Spleen (tissue), 3 donors: ENCODE data around the gene WDR83.

Source experiments
- POLR2A ChIP-seq, 3 donors: fragments of 450-650 bp; IDR thresholded peaks; one replicate each; pipeline ENCODE4 v1.5.1; 2017; ENCODE audit warnings: antibody characterized with exemption in 3 of 3, mild to moderate bottlenecking in 1 of 3
- POLR2AphosphoS5 ChIP-seq, 3 donors: sonication (generic); formaldehyde crosslinking; IDR thresholded peaks; one replicate each; pipeline ENCODE4 v1.5.1; 2017; ENCODE audit warnings: antibody characterized with exemption in 3 of 3

DNA sequence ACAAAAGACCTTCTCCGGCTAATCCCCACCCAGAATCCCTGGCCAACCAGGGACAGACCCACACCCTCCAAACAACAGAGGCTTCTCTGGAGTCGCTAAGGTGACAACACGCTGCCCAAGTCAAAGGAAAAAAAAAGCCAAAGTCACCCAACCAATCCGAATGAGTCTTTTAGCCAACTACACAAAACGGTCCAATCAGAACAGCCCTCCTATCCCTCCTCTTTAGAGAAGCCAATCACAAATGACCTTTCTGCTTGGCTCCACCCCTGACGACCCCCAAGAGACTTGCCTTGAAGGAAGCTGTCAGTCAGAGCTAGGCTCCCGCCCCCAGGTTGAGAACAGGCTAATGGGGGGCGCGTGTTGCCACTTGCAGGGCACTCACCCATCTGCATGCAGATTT is 36.4 kb downstream of the WDR83 start:
- TF ChIP-seq POLR2A (IDR thresholded peaks at IDR 0.05) (no peak), POLR2AphosphoS5 (IDR thresholded peaks at IDR 0.05) (no peak)
